GM18867 (cell line): ENCODE data around the gene ODR4.
"Not testable (repeated sequence)": the region's sequence is repeated elsewhere in the genome, so short reads cannot be mapped to it uniquely, and the experiment has no call there.

Experiments
- ATAC-seq: cut with Tn5 transposase; IDR thresholded peaks from one replicate; pipeline ENCODE4 v1.9.1; 2021; ENCODE audit warnings: mild to moderate bottlenecking, moderate library complexity; ENCODE audit not compliant: unreplicated experiment

ODR4 gene

GRCh38 chr1:186375152-186375928, at the start of gene ODR4, which contains the start of gene TPR:
TSS of gene ODR4 (plus strand) at chr1:186375838. CDS start at chr1:186379786, 3,948 bp downstream.
TSS of gene TPR (minus strand) at chr1:186375253. CDS start at chr1:186375028, 225 bp downstream.
- ATAC-seq: peak; percentile 86

GRCh38 chr1:186326009-186326408, 49.6 kb upstream of the ODR4 start:
- ATAC-seq: no peak

GRCh38 chr1:186327331-186327730, 48.3 kb upstream of the ODR4 start:
- ATAC-seq: no peak

GRCh38 chr1:186330758-186331157, 44.9 kb upstream of the ODR4 start:
- no peak for ATAC-seq

- ATAC-seq: no peak
These were observed 38.1 kb upstream of the ODR4 start for GRCh38 chr1:186337554-186337953.

- no peak for ATAC-seq
These were observed 34.9 kb upstream of the ODR4 start for GRCh38 chr1:186340772-186341171.

GRCh38 chr1:186347837-186348691, 27.6 kb upstream of the ODR4 start:
- not testable (repeated sequence) for ATAC-seq

- peak; percentile 29 for ATAC-seq
These were observed 1.1 kb upstream of the ODR4 start for GRCh38 chr1:186374303-186375151.

GRCh38 chr1:186375929-186376319, 286 bp downstream of the ODR4 start:
- ATAC-seq: peak; percentile 10

GRCh38 chr1:186386725-186387383, 11.2 kb downstream of the ODR4 start:
- ATAC-seq: no peak

- ATAC-seq: no peak
These were observed 15.3 kb downstream of the ODR4 start for GRCh38 chr1:186390925-186391324.

- ATAC-seq: no peak
These were observed 16.2 kb downstream of the ODR4 start for GRCh38 chr1:186391841-186392240.

- ATAC-seq: not testable (repeated sequence)
These were observed 17.1 kb downstream of the ODR4 start for GRCh38 chr1:186392711-186393110.

- not testable (repeated sequence) for ATAC-seq
These were observed 25.8 kb downstream of the ODR4 start for GRCh38 chr1:186401446-186401845.

- ATAC-seq: no peak
These were observed 28.0 kb downstream of the ODR4 start for GRCh38 chr1:186403632-186404031.

GRCh38 chr1:186404454-186405051, 28.9 kb downstream of the ODR4 start:
- ATAC-seq: peak; percentile 56

- ATAC-seq: peak; percentile 76
These were observed 33.5 kb downstream of the ODR4 start for GRCh38 chr1:186409091-186409490.

- no peak for ATAC-seq
These were observed 37.7 kb downstream of the ODR4 start for GRCh38 chr1:186413319-186413718.

GRCh38 chr1:186418503-186418902, 42.9 kb downstream of the ODR4 start:
- no peak for ATAC-seq

GRCh38 chr1:186420311-186420710, 44.7 kb downstream of the ODR4 start:
- no peak for ATAC-seq
